Skeletal muscle satellite cell (primary cell): Measurements from ENCODE around the gene SEC14L3.
"Not testable (repeated sequence)": the region's sequence is repeated elsewhere in the genome, so short reads cannot be mapped to it uniquely, and the experiment has no call there.

Experiments
- H3K27me3 ChIP-seq: 2 replicates; pipeline ENCODE4 v1.7.0; 2013; ENCODE audit warnings: low read length; ENCODE audit not compliant: control insufficient read depth, insufficient read depth
- H3K36me3 ChIP-seq: 2 replicates; pipeline ENCODE4 v1.7.0; 2013; ENCODE audit warnings: mild to moderate bottlenecking, control low read depth, low read length; ENCODE audit not compliant: insufficient read depth
- H3K4me1 ChIP-seq: 2 replicates; pipeline ENCODE4 v1.7.0; 2013; ENCODE audit warnings: low read length; ENCODE audit not compliant: control insufficient read depth, insufficient read depth
- H3K4me2 ChIP-seq: 2 replicates; pipeline ENCODE4 v1.7.0; 2013; ENCODE audit warnings: mild to moderate bottlenecking, low read length
- H3K4me3 ChIP-seq: 2 replicates; pipeline ENCODE4 v1.7.0; 2013; ENCODE audit warnings: low read length
- H3K9ac ChIP-seq: 2 replicates; pipeline ENCODE4 v1.7.0; 2013; ENCODE audit warnings: mild to moderate bottlenecking, low read depth, low read length, moderate library complexity
- H3K9me3 ChIP-seq: replicated peaks from 2 replicates; pipeline ENCODE4 v1.7.0; 2013; ENCODE audit warnings: mild to moderate bottlenecking, control low read depth, low read length

SEC14L3 gene

GRCh38 chr22:30459181-30460052, 12.4 kb downstream of the SEC14L3 start:
- no peaks in the 10 kb centered on the region for H3K36me3 ChIP-seq

GRCh38 chr22:30457981-30458380, 13.8 kb downstream of the SEC14L3 start:
- no peak overlapping the region for H3K4me2 ChIP-seq
- no peak overlapping the region for H3K9ac ChIP-seq
- no peaks in the 10 kb centered on the region for H3K36me3 ChIP-seq
- H3K9me3 ChIP-seq, result no peaks in the 10 kb centered on the region
- H3K27me3 ChIP-seq, result peaks cover 20% of the 10 kb centered on the region
- H3K4me1 ChIP-seq, result no peaks in the 10 kb centered on the region
- no peak overlapping the region for H3K4me3 ChIP-seq

More at GRCh38 chr22:30459181-30460052, 12.4 kb downstream of the SEC14L3 start:
- Histone ChIP-seq H3K27me3 (peaks cover 11% of the 10 kb centered on the region), H3K9ac (no peak overlapping the region), H3K4me2 (no peak overlapping the region), H3K4me3 (no peak overlapping the region), H3K9me3 (no peaks in the 10 kb centered on the region), H3K4me1 (no peaks in the 10 kb centered on the region)

- peaks cover 27% of the 10 kb centered on the region for H3K27me3 ChIP-seq
- H3K4me3 ChIP-seq, result no peak overlapping the region
- no peaks in the 10 kb centered on the region for H3K9me3 ChIP-seq
- H3K9ac ChIP-seq, result no peak overlapping the region
- H3K4me1 ChIP-seq, result no peaks in the 10 kb centered on the region
- no peak overlapping the region for H3K4me2 ChIP-seq
- no peaks in the 10 kb centered on the region for H3K36me3 ChIP-seq
These were observed 16.6 kb downstream of the SEC14L3 start for GRCh38 chr22:30455075-30455840.

- no peak overlapping the region for H3K4me3 ChIP-seq
- H3K36me3 ChIP-seq, result no peaks in the 10 kb centered on the region
- no peaks in the 10 kb centered on the region for H3K9me3 ChIP-seq
- no peak overlapping the region for H3K4me2 ChIP-seq
- H3K27me3 ChIP-seq, result peaks cover 32% of the 10 kb centered on the region
- no peak overlapping the region for H3K9ac ChIP-seq
- H3K4me1 ChIP-seq, result no peaks in the 10 kb centered on the region
These were observed 17.9 kb downstream of the SEC14L3 start for GRCh38 chr22:30453731-30454510.

- no peaks in the 10 kb centered on the region for H3K9me3 ChIP-seq
- H3K9ac ChIP-seq, result no peak overlapping the region
- no peaks in the 10 kb centered on the region for H3K36me3 ChIP-seq
These were observed 19.0 kb downstream of the SEC14L3 start for GRCh38 chr22:30452861-30453260.

GRCh38 chr22:30451488-30451887, 20.3 kb downstream of the SEC14L3 start:
- not testable (repeated sequence) for H3K9me3 ChIP-seq, H3K4me2 ChIP-seq, H3K36me3 ChIP-seq, H3K4me1 ChIP-seq, H3K9ac ChIP-seq, H3K4me3 ChIP-seq
- H3K27me3 ChIP-seq, result peaks cover 27% of the 10 kb centered on the region

More at GRCh38 chr22:30452861-30453260, 19.0 kb downstream of the SEC14L3 start:
- no peaks in the 10 kb centered on the region for H3K4me1 ChIP-seq
- peaks cover 32% of the 10 kb centered on the region for H3K27me3 ChIP-seq
- no peak overlapping the region for H3K4me2 ChIP-seq
- H3K4me3 ChIP-seq, result no peak overlapping the region

GRCh38 chr22:30447656-30448055, 24.2 kb downstream of the SEC14L3 start:
- Histone ChIP-seq H3K4me1 (peaks cover 22% of the 10 kb centered on the region), H3K4me2 (no peak overlapping the region), H3K9me3 (no peaks in the 10 kb centered on the region), H3K4me3 (no peak overlapping the region), H3K36me3 (no peaks in the 10 kb centered on the region), H3K9ac (no peak overlapping the region), H3K27me3 (peaks cover 11% of the 10 kb centered on the region)

GRCh38 chr22:30445438-30446145, 26.2 kb downstream of the SEC14L3 start:
- Histone ChIP-seq H3K36me3 (no peaks in the 10 kb centered on the region), H3K27me3 (peaks cover 9% of the 10 kb centered on the region), H3K9me3 (no peaks in the 10 kb centered on the region), H3K9ac (no peak overlapping the region), H3K4me1 (peaks cover 25% of the 10 kb centered on the region), H3K4me2 (peak overlapping the region; percentile 21), H3K4me3 (no peak overlapping the region)

- Histone ChIP-seq H3K9ac (peak overlapping the region; percentile 26), H3K9me3 (no peaks in the 10 kb centered on the region), H3K4me2 (peak overlapping the region; percentile 53), H3K27me3 (peaks cover 6% of the 10 kb centered on the region), H3K4me1 (peaks cover 25% of the 10 kb centered on the region), H3K36me3 (no peaks in the 10 kb centered on the region), H3K4me3 (peak overlapping the region; percentile 22)
These were observed 27.0 kb downstream of the SEC14L3 start for GRCh38 chr22:30444632-30445437.

- no peaks in the 10 kb centered on the region for H3K36me3 ChIP-seq
- no peak overlapping the region for H3K9ac ChIP-seq
- no peak overlapping the region for H3K4me3 ChIP-seq
- no peak overlapping the region for H3K4me2 ChIP-seq
- H3K4me1 ChIP-seq, result peaks cover 22% of the 10 kb centered on the region
- no peaks in the 10 kb centered on the region for H3K9me3 ChIP-seq
- peaks cover 10% of the 10 kb centered on the region for H3K27me3 ChIP-seq
These were observed 30.7 kb downstream of the SEC14L3 start for GRCh38 chr22:30441088-30441487.
